Right hindlimb (tissue), 1 donor: ENCODE measurements around the gene TUBA1A.
"Not testable (repeated sequence)": the region's sequence is repeated elsewhere in the genome, so short reads cannot be mapped to it uniquely, and the experiment has no call there.

Experiments used
- DNase-seq: peaks from one replicate; pipeline ENCODE4 v3.0.0-alpha.2; 2018

The TUBA1A gene

GRCh38 chr12:49200919-49201594 lies 12.2 kb upstream of the TUBA1A start:
- DNase-seq = no peak

GRCh38 chr12:49198431-49199155 lies 9.7 kb upstream of the TUBA1A start:
- peak; percentile 62 for DNase-seq

GRCh38 chr12:49197256-49197655 lies 8.4 kb upstream of the TUBA1A start:
- no peak for DNase-seq

GRCh38 chr12:49195736-49196135 lies 6.9 kb upstream of the TUBA1A start:
- DNase-seq = no peak

GRCh38 chr12:49193746-49194145 lies 4.9 kb upstream of the TUBA1A start:
- DNase-seq = not testable (repeated sequence)

- not testable (repeated sequence) for DNase-seq
Observed at GRCh38 chr12:49191498-49191897, 2.6 kb upstream of the TUBA1A start.

GRCh38 chr12:49190974-49191373 lies 2.1 kb upstream of the TUBA1A start:
- DNase-seq = no peak

- no peak for DNase-seq
Observed at GRCh38 chr12:49189731-49190716, 1.1 kb upstream of the TUBA1A start.

GRCh38 chr12:49188201-49188915 lies 522 bp downstream of the TUBA1A start:
- peak; percentile 89 for DNase-seq

GRCh38 chr12:49187184-49187583 lies 1.7 kb downstream of the TUBA1A start:
- peak; percentile 88 for DNase-seq

- not testable (repeated sequence) for DNase-seq
Observed at GRCh38 chr12:49186307-49186706, 2.6 kb downstream of the TUBA1A start.

- DNase-seq = not testable (repeated sequence)
Observed at GRCh38 chr12:49184697-49185096, 4.2 kb downstream of the TUBA1A start.

- not testable (repeated sequence) for DNase-seq
Observed at GRCh38 chr12:49183214-49183950, 5.5 kb downstream of the TUBA1A start.

- no peak for DNase-seq
Observed at GRCh38 chr12:49174218-49174617, 14.7 kb downstream of the TUBA1A start.

- no peak for DNase-seq
Observed at GRCh38 chr12:49170924-49171323, 18.0 kb downstream of the TUBA1A start.

- DNase-seq = no peak
Observed at GRCh38 chr12:49165114-49165513, 23.8 kb downstream of the TUBA1A start.

GRCh38 chr12:49161901-49162300 lies 27.0 kb downstream of the TUBA1A start:
- not testable (repeated sequence) for DNase-seq

GRCh38 chr12:49161092-49161795 lies 27.6 kb downstream of the TUBA1A start:
- DNase-seq = no peak

GRCh38 chr12:49160399-49160798 lies 28.5 kb downstream of the TUBA1A start:
- no peak for DNase-seq

- no peak for DNase-seq
Observed at GRCh38 chr12:49154221-49154620, 34.7 kb downstream of the TUBA1A start.

- DNase-seq = no peak
Observed at GRCh38 chr12:49147384-49147783, 41.5 kb downstream of the TUBA1A start.
